Measurements from ENCODE around the gene ZFYVE27. TPM values are rescaled to one million over a fixed set of nuclear protein-coding genes. Genes with fewer than 3 reads are reported as not detected.

The ZFYVE27 gene
- total and polyA plus RNA-seq, 2 donors (not counting 3 experiments of a cell fraction or from before 2014, with no cell fraction given), result 16.3 to 24.2 TPM

DNA sequence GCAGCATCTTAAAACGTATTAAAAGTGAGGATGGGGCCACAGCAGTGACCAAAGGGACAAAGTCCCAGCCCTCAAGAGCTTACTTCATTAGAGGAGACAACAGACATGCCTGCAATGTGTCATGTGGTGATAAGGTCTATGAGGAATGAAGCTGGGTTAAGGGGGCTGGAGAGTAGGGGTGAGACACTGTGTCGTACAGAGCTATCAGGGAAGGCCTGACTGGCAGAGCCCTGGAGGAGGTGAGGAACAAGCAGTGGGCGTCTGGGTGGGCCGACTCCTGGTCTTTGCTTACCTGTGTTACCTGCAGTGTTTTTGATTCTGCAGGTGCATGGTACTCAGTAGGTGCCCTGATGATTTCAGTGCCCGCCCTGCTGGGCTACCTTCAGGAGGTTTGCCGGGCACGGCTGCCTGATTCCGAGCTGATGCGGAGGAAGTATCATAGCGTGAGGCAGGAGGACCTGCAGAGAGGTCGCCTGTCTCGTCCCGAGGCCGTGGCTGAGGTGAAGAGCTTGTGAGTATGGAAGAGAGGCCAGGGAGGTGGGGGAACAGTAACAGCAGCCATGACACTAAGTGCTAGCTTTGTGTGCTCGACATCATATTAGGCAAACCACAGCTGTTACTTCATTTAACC lies 7.6 kb downstream of the ZFYVE27 start:
- Histone ChIP-seq H3K79me2 (ENCODE audit: control insufficient read depth, insufficient read depth, low read length) (peaks cover 10% of the 10 kb centered on the region), H3K9me1 (replicated peaks; ENCODE audit: control insufficient read depth, extremely low read depth, insufficient read depth, low read length) (no peaks in the 10 kb centered on the region), H4K20me1 (replicated peaks; ENCODE audit: control insufficient read depth, extremely low read depth, insufficient read depth, low read length) (no peaks in the 10 kb centered on the region), H3K36me3 (ENCODE audit: control insufficient read depth in 2 of 2, extremely low read depth in 1 of 2, insufficient read depth in 2 of 2, low read length in 2 of 2) (peaks cover 8 to 24% of the 10 kb centered on the region in 2 experiments), H3K27ac (ENCODE audit: insufficient read depth, low read depth, low read length) (no peak overlapping the region), H3K4me2 (ENCODE audit: insufficient read depth, low read length) (no peak overlapping the region), H3K9ac (replicated peaks; ENCODE audit: extremely low read depth, insufficient read depth, low read length) (no peak overlapping the region), H3K4me1 (ENCODE audit: control insufficient read depth, extremely low read depth, insufficient read depth, low read length) (no peaks in the 10 kb centered on the region), H3K27me3 (ENCODE audit: control insufficient read depth in 2 of 2, insufficient read depth in 2 of 2, low read length in 2 of 2) (no peaks in the 10 kb centered on the region), H2AFZ (ENCODE audit: low read depth, low read length) (no peak overlapping the region), H3K9me3 (replicated peaks; ENCODE audit: control insufficient read depth, insufficient read depth, low read length) (no peaks in the 10 kb centered on the region), H3K4me3 (replicated peaks in 1 of 3; ENCODE audit: insufficient read depth in 1 of 3, low read depth in 1 of 3, low read length in 3 of 3) (no peak overlapping the region)
- FAIRE-seq (no peak), DNase-seq (ENCODE audit: low read depth, low spot score) (no peak)
- POLR2A ChIA-PET, result no interaction called here
- dilution Hi-C loops (cut with MboI; ENCODE audit: extremely low pct_ligation_motif_present, low sequenced_read_pairs), result no loop called here
- TF ChIP-seq GATA2 (IDR thresholded peaks at IDR 0.05; ENCODE audit: insufficient read depth, insufficient read length, low read depth, low read length) (no peak), MYC (IDR thresholded peaks at IDR 0.05; ENCODE audit: low read depth, low read length) (no peak), FOS (IDR thresholded peaks at IDR 0.05; ENCODE audit: borderline replicate concordance, insufficient read depth, low read length) (no peak), CTCF (IDR thresholded peaks at IDR 0.05; ENCODE audit: extremely low read depth in 1 of 2, insufficient read depth in 1 of 2, low read depth in 1 of 2, low read length in 2 of 2) (no peak), POLR2AphosphoS5 (IDR thresholded peaks at IDR 0.05; ENCODE audit: insufficient read depth, low read depth, low read length) (no peak), JUN (IDR thresholded peaks at IDR 0.05; ENCODE audit: borderline replicate concordance, insufficient read depth, insufficient read length, low read depth) (no peak), POLR2A (IDR thresholded peaks at IDR 0.05; ENCODE audit: low read depth, low read length) (no peak), EZH2 (IDR thresholded peaks at IDR 0.05; ENCODE audit: borderline replicate concordance, low read depth, low read length, severe bottlenecking) (no peak)
- TF ChIP-seq, protein P1, sequence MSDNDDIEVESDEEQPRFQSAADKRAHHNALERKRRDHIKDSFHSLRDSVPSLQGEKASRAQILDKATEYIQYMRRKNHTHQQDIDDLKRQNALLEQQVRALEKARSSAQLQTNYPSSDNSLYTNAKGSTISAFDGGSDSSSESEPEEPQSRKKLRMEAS (IDR thresholded peaks at IDR 0.05; ENCODE audit: insufficient read depth, insufficient read length), result no peak
- no TSS peak for BruUV-seq (replicated peaks)
- intact Hi-C loops (cut with micrococcal nuclease), result no loop called here
- CTCF ChIA-PET, result interaction anchor here (0.8 to 3.6 kb wide), 3 partner anchors 35 to 297 kb away, joined by 3 to 12 read pairs (median 4); no protein-coding TSS in a partner anchor
